Measurements from ENCODE around the gene HSPB9. TPM values are rescaled to one million over a fixed set of nuclear protein-coding genes. Genes with fewer than 3 reads are reported as not detected.

The HSPB9 gene
- polyA plus RNA-seq, 1 donor from 2014 or later, result not detected

DNA sequence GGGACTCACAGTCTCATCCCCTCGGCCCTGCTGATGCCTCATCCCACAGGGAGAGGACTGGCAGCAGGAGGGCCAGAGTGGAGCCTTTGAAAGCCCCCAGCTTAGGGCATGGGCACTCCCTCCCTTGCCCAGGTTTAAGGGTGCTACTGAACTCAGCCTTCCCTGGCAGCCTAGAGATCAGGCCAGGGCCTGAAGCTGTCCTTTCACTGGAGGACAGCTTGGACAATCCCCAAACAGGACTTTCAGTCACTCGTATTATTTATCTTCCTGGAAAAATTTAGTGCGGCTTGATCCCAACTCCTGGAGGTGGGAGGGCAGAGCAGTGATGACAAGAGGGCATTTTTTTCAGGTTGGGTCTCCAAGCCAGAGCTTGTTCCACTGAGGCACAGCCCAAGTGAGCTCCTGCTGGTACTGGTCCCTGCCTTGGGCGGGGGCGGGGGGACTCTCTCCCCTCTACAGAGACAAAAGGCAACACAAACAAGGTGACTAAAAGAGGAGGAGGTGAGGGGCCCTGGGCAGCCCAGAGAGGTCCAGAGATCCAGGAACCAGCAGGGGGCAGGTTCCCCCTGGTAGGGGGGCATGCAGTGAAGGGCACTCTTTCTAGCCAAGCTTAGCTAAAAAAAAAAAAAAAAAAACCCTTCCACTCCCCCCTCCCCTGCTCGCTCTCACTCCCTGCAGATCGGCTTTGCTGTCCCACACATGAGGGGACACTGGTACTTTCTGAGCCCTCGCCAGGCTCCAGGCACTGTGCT, 26.1 kb upstream of the HSPB9 start:
- H3K27ac ChIP-seq (ENCODE audit: low read length), result no peak overlapping the region
- TF ChIP-seq RAD21 (conservative IDR thresholded peaks at IDR 0.05) (no peak), EP300 (conservative IDR thresholded peaks at IDR 0.05; ENCODE audit: poor library complexity, severe bottlenecking) (no peak), MXI1 (conservative IDR thresholded peaks at IDR 0.05; ENCODE audit: poor library complexity, severe bottlenecking) (no peak), EZH2 (IDR thresholded peaks at IDR 0.05; ENCODE audit: borderline replicate concordance, insufficient read depth, low read length, poor library complexity, severe bottlenecking) (no peak), POLR2AphosphoS5 (IDR thresholded peaks at IDR 0.05) (no peak), TAF1 (IDR thresholded peaks at IDR 0.05; ENCODE audit: low read depth) (no peak), SMC3 (conservative IDR thresholded peaks at IDR 0.05; ENCODE audit: poor library complexity) (no peak)
- TF ChIP-seq, protein P1, sequence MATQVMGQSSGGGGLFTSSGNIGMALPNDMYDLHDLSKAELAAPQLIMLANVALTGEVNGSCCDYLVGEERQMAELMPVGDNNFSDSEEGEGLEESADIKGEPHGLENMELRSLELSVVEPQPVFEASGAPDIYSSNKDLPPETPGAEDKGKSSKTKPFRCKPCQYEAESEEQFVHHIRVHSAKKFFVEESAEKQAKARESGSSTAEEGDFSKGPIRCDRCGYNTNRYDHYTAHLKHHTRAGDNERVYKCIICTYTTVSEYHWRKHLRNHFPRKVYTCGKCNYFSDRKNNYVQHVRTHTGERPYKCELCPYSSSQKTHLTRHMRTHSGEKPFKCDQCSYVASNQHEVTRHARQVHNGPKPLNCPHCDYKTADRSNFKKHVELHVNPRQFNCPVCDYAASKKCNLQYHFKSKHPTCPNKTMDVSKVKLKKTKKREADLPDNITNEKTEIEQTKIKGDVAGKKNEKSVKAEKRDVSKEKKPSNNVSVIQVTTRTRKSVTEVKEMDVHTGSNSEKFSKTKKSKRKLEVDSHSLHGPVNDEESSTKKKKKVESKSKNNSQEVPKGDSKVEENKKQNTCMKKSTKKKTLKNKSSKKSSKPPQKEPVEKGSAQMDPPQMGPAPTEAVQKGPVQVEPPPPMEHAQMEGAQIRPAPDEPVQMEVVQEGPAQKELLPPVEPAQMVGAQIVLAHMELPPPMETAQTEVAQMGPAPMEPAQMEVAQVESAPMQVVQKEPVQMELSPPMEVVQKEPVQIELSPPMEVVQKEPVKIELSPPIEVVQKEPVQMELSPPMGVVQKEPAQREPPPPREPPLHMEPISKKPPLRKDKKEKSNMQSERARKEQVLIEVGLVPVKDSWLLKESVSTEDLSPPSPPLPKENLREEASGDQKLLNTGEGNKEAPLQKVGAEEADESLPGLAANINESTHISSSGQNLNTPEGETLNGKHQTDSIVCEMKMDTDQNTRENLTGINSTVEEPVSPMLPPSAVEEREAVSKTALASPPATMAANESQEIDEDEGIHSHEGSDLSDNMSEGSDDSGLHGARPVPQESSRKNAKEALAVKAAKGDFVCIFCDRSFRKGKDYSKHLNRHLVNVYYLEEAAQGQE (IDR thresholded peaks at IDR 0.05; ENCODE audit: borderline replicate concordance), result no peak
- TF ChIP-seq, protein P2, sequence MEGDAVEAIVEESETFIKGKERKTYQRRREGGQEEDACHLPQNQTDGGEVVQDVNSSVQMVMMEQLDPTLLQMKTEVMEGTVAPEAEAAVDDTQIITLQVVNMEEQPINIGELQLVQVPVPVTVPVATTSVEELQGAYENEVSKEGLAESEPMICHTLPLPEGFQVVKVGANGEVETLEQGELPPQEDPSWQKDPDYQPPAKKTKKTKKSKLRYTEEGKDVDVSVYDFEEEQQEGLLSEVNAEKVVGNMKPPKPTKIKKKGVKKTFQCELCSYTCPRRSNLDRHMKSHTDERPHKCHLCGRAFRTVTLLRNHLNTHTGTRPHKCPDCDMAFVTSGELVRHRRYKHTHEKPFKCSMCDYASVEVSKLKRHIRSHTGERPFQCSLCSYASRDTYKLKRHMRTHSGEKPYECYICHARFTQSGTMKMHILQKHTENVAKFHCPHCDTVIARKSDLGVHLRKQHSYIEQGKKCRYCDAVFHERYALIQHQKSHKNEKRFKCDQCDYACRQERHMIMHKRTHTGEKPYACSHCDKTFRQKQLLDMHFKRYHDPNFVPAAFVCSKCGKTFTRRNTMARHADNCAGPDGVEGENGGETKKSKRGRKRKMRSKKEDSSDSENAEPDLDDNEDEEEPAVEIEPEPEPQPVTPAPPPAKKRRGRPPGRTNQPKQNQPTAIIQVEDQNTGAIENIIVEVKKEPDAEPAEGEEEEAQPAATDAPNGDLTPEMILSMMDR (IDR thresholded peaks at IDR 0.05; ENCODE audit: poor library complexity, severe bottlenecking), result no peak
- no peaks in the 10 kb centered on the region for H3F3A ChIP-seq (ENCODE audit: insufficient read depth, low read length, poor library complexity, severe bottlenecking)
- no peaks in the 10 kb centered on the region for H3K79me2 ChIP-seq (replicated peaks; ENCODE audit: insufficient read depth, low read length)
- no peaks in the 10 kb centered on the region for H3K9me3 ChIP-seq (ENCODE audit: low read length)
- H3K36me3 ChIP-seq (ENCODE audit: insufficient read depth, low read length), result no peaks in the 10 kb centered on the region
- no peak overlapping the region for H3K9ac ChIP-seq (ENCODE audit: low read length)
- no peaks in the 10 kb centered on the region for H4K20me1 ChIP-seq (ENCODE audit: insufficient read depth)
- no peak overlapping the region for H3K4me2 ChIP-seq (ENCODE audit: low read length)
- no peak overlapping the region for H2AFZ ChIP-seq (ENCODE audit: low read depth, low read length)
- peaks cover 18% of the 10 kb centered on the region for H3K27me3 ChIP-seq (ENCODE audit: insufficient read depth, low read depth, low read length)
- no peak overlapping the region for H3K4me3 ChIP-seq (ENCODE audit: low read length)
- H3K9me2 ChIP-seq (ENCODE audit: insufficient read depth, low read length), result no peaks in the 10 kb centered on the region

DNA sequence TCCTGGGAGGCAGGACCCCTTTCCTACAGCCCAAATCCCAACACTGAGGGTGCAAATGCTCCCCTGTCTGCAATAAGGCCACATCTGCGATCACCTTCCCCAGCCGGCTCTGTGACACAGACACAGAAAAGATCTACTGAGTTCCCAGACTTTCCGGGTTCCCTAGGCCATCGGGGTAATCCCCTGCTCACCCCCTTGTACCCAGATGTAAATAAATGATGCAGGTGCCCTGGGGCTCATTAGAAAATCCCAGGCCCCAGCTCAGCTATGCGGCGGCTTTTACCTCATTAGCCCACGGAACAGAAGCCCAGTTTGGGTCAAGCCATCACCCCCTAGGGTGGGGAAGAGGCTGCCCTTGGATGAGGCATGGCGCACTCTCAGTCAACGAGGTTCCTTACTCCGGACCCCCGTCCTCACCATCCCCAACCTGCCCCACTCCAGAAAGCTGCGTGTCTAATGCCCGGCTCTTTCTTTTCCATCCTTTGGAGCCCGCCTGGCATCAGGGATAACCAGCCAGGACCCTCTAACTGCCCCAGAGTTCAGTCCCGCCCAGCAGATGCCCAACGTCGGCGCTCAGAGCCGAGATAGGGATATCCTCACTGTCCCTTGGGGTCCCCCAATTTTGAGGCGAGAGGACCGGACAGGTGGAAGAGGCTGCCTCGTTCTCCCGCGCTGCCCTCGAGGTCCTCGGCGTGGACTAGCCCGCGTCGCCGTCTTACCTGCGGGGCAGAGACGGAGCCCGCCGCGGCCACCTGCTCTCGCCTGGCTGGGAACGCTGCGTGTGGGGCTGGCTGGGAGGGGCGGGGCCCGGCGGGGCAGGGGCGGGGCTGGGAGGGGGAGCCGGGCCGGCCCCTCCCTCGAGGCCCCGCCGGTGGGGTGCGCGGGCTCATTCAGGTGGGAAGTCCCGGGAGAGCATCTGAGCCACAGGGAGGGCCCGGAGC, 24.6 kb upstream of the HSPB9 start, which contains the start of gene ZNF385C:
Gene ZNF385C (minus strand): TSS at position 783 of the 941 bp plus-strand sequence. CDS start 35,417 bp downstream, outside the sequence.
- Histone ChIP-seq H3F3A (ENCODE audit: insufficient read depth, low read length, poor library complexity, severe bottlenecking) (no peaks in the 10 kb centered on the region), H3K9me3 (ENCODE audit: low read length) (no peaks in the 10 kb centered on the region), H3K9me2 (ENCODE audit: insufficient read depth, low read length) (no peaks in the 10 kb centered on the region), H3K9ac (ENCODE audit: low read length) (no peak within 1 kb of the TSS), H4K20me1 (ENCODE audit: insufficient read depth) (no peaks in the 10 kb centered on the region), H3K27me3 (ENCODE audit: insufficient read depth, low read depth, low read length) (peaks cover 18% of the 10 kb centered on the region), H3K27ac (ENCODE audit: low read length) (no peak within 1 kb of the TSS), H2AFZ (ENCODE audit: low read depth, low read length) (no peak within 1 kb of the TSS), H3K4me2 (ENCODE audit: low read length) (no peak within 1 kb of the TSS), H3K36me3 (ENCODE audit: insufficient read depth, low read length) (no peaks in the 10 kb centered on the region), H3K79me2 (replicated peaks; ENCODE audit: insufficient read depth, low read length) (no peaks in the 10 kb centered on the region), H3K4me3 (ENCODE audit: low read length) (no peak within 1 kb of the TSS)
- TF ChIP-seq EP300 (conservative IDR thresholded peaks at IDR 0.05; ENCODE audit: poor library complexity, severe bottlenecking), result no peak
- TF ChIP-seq SMC3 (conservative IDR thresholded peaks at IDR 0.05; ENCODE audit: poor library complexity), result no peak

Measured in neural cell (in vitro differentiated cells).